GM19452 (cell line): ENCODE data around the gene ADGRL3.

Experiments
- ATAC-seq: cut with Tn5 transposase; IDR thresholded peaks from one replicate; pipeline ENCODE4 v1.9.1; 2021; ENCODE audit not compliant: unreplicated experiment

ADGRL3 gene

GRCh38 chr4:61200187-61200915, at the start of gene ADGRL3:
TSS of gene ADGRL3 (plus strand) at chr4:61200326.
- ATAC-seq = no peak

- no peak for ATAC-seq
Measured at GRCh38 chr4:61152433-61152832, 47.7 kb upstream of the ADGRL3 start.

GRCh38 chr4:61160478-61160877, 39.6 kb upstream of the ADGRL3 start:
- no peak for ATAC-seq

GRCh38 chr4:61162116-61162515, 38.0 kb upstream of the ADGRL3 start:
- no peak for ATAC-seq

GRCh38 chr4:61173799-61174198, 26.3 kb upstream of the ADGRL3 start:
- ATAC-seq = no peak

- ATAC-seq = no peak
Measured at GRCh38 chr4:61175495-61175894, 24.6 kb upstream of the ADGRL3 start.

GRCh38 chr4:61177367-61177766, 22.8 kb upstream of the ADGRL3 start:
- no peak for ATAC-seq

- no peak for ATAC-seq
Measured at GRCh38 chr4:61180405-61180804, 19.7 kb upstream of the ADGRL3 start.

GRCh38 chr4:61182915-61183314, 17.2 kb upstream of the ADGRL3 start:
- ATAC-seq = no peak

- no peak for ATAC-seq
Measured at GRCh38 chr4:61185288-61185687, 14.8 kb upstream of the ADGRL3 start.

GRCh38 chr4:61192392-61192791, 7.7 kb upstream of the ADGRL3 start:
- ATAC-seq = no peak

GRCh38 chr4:61193863-61194262, 6.3 kb upstream of the ADGRL3 start:
- no peak for ATAC-seq

GRCh38 chr4:61194571-61194970, 5.6 kb upstream of the ADGRL3 start:
- no peak for ATAC-seq

GRCh38 chr4:61195101-61195500, 5.0 kb upstream of the ADGRL3 start:
- no peak for ATAC-seq

GRCh38 chr4:61198686-61199085, 1.4 kb upstream of the ADGRL3 start:
- ATAC-seq = no peak

- ATAC-seq = no peak
Measured at GRCh38 chr4:61199873-61200186, 296 bp upstream of the ADGRL3 start.

- no peak for ATAC-seq
Measured at GRCh38 chr4:61200916-61201526, 895 bp downstream of the ADGRL3 start.

- no peak for ATAC-seq
Measured at GRCh38 chr4:61201561-61201960, 1.4 kb downstream of the ADGRL3 start.

- no peak for ATAC-seq
Measured at GRCh38 chr4:61201961-61202637, 2.0 kb downstream of the ADGRL3 start.

GRCh38 chr4:61202638-61203435, 2.7 kb downstream of the ADGRL3 start:
- ATAC-seq = no peak

GRCh38 chr4:61203436-61203790, 3.3 kb downstream of the ADGRL3 start:
- no peak for ATAC-seq
